ENCODE data around the gene F2RL1.
"Not testable (repeated sequence)": the region's sequence is repeated elsewhere in the genome, so short reads cannot be mapped to it uniquely, and the experiment has no call there.

The F2RL1 gene

DNA sequence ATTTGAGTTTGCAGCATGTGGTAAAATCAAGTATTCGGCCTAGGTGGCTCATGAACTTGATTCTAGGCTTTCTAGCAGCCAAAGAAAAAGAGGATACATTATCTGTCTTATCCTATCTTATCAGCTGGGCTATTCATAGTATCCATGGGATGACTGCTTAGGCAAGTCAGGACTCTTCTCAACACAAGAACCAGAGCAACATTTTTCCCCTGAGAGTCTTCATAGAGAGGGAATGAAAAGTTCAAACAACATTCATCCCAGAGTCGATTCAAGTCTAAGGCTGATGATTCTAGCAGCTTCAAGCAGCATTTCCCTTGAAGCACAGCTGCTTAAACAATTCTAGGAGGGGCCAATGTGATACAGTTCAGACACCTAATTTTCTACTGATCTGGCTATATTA lies 33.9 kb downstream of the F2RL1 start:
- no peak for DNase-seq

DNA sequence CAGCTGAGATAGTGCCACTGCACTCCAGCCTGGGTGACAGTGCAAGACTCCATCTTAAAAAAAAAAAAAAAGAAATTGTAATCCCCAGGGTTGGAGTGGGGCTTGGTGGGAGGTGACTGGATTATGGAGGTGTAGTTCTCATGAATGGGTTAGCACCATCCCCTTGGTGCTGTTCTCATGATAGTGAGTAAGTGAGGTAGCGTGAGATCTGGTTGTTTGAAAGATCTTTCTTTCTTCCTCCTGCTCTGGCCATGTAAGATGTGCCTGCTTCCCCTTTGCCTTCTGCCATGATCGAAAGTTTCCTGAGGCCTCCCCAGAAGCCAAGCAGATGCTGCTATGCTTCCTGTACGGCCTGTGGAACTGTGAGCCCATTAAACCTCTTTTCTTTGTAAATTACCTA lies 34.9 kb downstream of the F2RL1 start:
- DNase-seq = not testable (repeated sequence)

DNA sequence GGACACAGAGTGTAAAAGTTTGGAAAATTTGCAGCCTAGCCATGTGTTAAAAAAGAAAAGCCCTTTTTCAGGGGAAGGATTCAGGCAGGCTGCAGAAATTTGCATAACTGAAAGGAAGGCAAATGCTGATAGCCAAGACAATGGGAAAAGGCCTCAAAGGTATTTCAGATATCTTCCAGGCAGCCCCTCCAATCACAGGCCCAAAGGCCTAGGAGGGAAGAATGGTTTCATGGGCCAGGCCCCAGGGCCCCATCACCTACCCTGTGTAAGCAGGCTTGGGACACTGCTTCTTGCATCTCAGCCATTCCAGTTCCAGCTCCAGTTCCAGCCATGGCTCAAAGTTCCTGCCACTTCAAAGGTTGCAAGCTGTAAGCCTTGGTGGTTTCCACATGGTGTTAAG lies 35.8 kb downstream of the F2RL1 start:
- DNase-seq = no peak

DNA sequence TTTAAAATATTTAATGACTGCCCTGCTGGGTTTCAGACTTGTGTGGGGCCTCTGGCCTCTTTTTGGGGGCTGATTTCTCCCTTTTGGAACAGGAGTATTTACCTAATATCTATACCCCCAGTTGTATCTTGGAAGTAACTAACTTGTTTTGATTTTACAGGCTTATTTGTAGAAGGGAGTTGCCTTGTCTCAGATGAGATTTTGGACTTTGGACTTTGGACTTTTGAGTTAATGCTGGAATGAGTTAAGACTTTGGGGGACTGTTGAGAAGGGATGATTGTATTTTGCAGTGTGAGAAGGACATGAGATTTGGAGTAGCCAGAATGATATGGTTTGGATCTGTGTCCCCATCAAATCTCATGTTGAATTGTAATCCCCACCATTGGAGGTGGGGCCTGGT lies 36.7 kb downstream of the F2RL1 start:
- DNase-seq = not testable (repeated sequence)

DNA sequence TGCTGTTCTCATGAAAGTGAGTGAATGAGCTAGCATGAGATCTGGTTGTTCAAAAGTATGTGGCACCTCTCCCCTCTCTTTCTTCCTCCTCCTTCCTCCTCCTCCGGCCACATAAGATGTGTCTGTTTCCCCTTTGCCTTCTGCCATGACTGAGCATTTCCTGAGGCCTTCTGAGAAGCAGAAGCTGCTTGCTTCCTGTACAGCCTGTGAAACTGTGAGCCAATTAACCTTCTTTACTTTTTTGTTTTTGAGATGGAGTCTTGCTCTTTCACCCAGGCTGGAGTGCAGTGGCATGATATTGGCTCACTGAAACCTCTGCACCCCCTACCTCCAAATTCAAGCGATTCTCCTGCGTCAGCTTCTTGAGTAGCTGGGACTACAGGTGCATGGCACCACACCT lies 37.1 kb downstream of the F2RL1 start:
- peak; percentile 72 for DNase-seq

DNA sequence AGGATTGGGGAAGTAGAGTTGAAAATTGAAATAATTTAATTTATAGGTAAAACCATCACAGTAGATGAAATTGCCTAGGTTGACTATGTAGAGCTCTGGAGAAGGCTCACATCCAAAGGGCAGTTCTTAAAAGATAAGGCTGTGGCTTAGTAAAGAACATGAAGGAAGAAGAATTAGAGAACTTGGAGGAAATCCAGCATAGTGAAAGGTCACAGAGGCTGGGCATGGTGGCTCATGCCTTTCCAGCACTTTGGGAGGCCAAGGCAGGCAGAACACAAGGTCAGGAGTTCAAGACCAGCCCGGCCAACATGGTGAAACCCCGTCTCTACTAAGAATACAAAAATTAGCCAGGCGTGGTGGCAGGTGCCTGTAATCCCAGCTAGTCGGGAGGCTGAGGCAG lies 38.0 kb downstream of the F2RL1 start:
- DNase-seq = not testable (repeated sequence)

DNA sequence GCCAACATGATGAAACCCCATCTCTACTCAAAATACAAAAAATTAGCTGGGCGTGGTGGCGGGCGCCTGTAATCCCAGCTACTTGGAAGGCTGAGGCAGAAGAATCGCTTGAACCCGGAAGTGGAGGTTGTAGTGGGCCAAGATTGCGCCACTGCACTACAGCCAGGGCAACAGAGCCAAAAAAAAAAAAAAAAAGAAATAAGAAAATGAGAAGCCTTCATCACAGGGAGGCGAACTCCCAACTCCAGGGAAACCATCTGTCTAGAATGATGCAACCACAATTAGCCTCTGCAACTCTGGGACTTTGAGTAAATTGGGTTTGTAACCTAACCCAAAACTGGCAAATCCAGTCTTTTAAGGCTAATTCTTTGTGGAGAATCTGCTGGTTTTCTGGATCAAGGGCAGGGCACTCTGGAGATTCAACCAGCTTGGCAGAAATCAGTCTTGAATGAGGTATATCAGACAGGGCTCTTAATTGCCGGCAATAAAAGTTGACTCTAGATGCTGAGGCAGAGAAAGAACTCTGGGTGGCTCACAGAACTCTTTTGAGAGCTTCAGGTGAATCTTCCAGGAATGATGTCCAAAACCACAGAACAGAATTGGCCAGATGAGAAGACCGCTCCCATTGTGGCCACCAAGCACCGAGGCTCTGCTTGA lies 40.9 kb downstream of the F2RL1 start:
- no peak for DNase-seq

DNA sequence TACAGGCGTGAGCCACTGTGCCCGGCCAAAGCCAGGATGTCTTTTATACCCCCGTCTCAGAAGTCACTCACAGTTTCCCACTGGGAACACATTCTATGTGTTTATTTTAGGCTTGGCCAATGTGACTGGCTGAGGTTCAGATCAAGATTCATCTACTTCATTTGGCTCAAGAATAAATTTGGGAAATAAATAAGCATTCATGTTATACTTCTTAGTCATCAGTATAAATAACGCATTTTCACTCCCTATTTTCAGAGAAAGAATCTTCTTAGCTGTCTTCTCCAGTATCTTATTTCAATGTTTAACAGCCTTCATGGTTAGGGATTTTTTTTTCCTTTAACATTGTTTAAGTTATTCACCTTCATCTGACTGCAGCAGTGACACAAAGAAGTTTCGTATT lies 42.8 kb downstream of the F2RL1 start:
- no peak for DNase-seq

DNA sequence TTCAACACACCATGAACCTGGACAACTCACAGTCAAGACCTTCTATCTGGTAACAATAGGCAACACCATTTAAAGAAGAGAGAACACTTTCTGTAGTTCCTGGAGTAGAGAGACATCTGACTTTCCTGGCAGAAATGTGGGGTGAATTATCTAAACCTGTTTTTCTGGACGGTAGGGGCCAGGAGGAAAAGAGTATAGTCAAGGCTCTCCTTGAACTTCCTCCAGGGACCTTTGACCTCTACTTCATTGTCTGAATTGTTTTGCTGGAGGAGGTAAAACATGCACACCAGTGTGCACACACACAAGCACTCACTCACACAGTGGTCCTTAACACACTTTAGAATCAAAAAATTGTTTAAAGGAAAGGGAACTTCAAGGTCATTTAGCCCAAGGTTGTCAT lies 44.2 kb downstream of the F2RL1 start:
- no peak for DNase-seq

DNA sequence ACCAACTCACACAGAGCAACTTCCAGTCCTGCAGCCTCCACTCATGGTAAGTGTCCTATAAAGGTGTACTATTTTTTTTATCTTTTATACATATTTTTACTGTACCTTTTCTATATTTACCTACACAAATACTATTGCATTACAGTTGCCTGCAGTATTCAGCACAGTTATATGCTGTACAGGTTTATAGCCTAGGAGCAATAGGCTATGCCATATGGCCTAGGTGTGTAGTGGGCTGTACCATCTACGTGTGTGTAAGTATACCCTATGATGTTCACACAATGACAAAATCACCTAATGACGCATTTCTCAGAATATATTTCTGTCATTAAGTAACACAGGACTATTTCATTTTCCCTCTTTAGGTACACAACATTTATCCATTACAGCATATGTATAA lies 47.7 kb downstream of the F2RL1 start:
- DNase-seq = no peak

DNA sequence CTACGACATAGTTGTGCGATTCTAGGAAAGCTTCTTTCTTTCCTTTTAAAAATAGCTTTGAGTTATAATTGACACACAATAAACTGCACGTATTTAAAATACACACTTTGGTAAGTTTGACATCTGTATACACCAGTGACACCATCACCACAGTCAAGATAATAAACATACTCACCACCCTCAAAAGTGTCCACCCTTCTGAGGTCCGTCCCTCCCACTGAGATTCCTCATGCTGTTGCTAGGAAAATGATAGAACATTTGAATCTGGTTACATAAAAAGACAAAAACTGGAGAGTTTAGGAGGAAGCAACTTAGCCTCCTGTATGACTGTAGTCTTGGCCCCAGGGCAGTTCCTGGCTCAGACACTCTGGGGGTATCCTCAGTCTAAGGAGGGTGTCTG lies 48.2 kb downstream of the F2RL1 start:
- no peak for DNase-seq

DNA sequence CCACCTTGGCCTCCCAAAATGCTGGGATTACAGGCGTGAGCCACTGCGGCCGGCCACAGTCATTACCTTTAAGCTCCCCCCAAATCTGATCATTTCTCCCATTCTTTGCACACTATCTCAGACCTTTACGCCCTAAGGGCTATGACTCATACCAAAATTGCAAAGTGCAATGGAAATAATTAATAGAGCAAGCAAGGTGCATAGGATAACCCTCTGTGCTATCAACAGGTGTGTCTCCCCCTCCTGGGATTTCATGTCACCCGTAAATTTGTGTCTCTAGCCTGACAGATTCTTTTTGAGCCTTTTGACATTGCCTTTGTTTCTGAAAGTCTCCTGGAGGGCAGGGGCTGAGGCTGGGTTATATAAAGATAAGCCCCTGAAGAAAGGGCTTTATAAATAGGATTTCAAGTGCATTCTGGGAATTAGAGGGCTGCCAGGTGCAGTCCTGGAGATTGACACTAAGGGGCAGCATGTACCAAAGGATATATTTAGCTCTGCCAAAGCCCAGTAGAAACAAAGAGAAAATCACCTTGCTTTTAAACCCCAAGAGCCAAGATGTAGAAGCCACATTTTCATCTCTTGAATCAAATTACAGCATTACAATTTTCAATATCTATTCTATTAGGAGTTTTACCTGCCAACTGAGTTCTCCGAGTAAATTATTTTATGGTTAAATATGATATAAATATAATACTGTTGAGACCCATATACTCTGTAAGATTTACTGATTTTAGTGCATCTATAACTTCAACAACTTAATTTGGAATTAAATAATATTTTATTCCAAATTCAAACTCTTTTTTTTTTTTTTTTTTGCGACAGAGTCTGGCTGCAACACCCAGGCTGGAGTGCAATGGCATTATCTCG lies 49.2 kb downstream of the F2RL1 start:
- DNase-seq = peak; percentile 69

DNA sequence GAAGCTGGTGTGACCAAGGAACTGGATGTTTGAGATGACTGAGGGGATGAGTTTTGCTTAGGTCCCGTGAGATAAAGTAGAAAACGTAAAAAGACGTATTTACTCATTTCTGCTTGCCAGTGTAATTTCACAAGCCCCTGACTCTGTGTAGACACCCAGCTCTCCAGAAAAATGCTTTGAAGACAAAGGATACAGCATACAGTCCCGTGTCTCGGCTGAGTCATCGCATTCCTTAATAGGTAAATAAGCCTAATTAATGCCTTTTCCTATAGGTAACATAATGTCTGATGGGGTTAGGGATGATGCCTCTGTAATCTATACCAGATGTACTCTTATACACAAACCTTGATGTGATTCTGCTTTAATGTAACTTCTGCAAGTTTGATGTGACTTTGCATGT lies 51.2 kb downstream of the F2RL1 start:
- DNase-seq = no peak

DNA sequence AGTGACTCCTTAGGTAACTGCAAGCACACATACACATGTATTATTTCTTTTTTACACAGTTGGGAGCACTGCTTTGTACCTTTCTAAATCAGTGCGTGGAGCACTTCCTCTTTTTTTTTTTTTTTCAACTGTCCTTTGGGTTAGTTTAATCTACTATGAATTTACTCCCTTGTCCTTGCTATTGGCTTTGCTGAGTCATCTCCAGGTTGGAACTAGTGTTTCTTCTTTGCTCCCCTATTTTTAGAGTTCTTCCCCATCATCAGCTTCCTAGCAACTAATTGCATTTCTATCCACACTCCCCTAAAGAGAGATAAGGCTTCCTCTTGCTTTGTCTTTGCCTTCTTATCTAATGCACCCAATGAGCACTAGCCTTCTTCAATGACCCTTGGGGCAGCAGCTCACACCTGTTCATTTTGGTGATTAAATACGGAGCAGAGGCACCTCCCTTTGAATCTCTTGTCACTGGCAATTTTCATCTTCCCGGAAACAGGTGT lies 55.3 kb downstream of the F2RL1 start:
- DNase-seq = no peak
